ENCODE measurements around the gene NFATC2.

DNA sequence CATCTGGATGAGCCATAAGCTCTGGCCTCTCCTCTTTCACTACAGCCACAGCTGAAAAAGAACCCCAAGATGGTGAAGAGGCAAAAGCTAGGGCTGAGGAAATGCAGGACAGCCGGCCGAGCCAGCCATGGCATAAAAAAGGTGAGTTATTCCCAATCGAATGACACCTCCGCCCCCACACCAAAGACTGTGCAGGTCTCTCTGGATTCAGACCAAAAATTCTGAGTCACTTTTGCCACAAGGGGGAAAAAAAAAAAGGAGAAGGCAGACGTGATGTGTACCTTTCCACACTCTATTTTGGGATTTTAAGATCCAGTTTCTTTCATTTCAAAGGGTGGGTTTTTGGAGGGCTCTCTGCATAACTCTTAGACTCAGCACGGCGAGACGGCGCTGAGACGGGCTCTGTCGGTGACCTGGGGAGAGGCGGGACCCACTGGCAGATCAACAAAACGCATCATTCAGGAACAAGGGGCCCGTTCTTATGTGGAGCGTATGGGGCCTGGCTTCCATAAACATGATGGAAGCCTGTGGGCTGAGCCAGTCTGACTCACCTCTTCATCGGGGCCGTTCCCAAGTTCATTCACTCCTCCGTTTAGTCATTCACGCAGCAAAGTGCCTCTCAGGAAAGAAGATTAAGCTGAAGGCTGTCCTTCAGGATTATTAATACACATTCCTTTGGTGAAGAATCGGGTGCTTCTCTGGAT, 54.8 kb downstream of the NFATC2 start:
- TF ChIP-seq NFE2L2 (IDR thresholded peaks at IDR 0.05; ENCODE audit: low read depth, low read length) = no peak
- TF ChIP-seq, protein P1, sequence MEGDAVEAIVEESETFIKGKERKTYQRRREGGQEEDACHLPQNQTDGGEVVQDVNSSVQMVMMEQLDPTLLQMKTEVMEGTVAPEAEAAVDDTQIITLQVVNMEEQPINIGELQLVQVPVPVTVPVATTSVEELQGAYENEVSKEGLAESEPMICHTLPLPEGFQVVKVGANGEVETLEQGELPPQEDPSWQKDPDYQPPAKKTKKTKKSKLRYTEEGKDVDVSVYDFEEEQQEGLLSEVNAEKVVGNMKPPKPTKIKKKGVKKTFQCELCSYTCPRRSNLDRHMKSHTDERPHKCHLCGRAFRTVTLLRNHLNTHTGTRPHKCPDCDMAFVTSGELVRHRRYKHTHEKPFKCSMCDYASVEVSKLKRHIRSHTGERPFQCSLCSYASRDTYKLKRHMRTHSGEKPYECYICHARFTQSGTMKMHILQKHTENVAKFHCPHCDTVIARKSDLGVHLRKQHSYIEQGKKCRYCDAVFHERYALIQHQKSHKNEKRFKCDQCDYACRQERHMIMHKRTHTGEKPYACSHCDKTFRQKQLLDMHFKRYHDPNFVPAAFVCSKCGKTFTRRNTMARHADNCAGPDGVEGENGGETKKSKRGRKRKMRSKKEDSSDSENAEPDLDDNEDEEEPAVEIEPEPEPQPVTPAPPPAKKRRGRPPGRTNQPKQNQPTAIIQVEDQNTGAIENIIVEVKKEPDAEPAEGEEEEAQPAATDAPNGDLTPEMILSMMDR (conservative IDR thresholded peaks at IDR 0.05; ENCODE audit: low read depth, low read length) = no peak

Measured in IMR-90 (cell line).